Body of pancreas (tissue), 4 donors: ENCODE data around the gene UHRF1.
"Not testable (repeated sequence)": the region's sequence is repeated elsewhere in the genome, so short reads cannot be mapped to it uniquely, and the experiment has no call there.

Source experiments
- CTCF ChIP-seq, 7 experiments: fragments of 450-650 bp in 4 of 7; fragments of 200-600 bp in 3 of 7; sonication (generic) in 3 of 7; IDR thresholded peaks; one replicate each; pipeline ENCODE4 v1.5.1; 2016 to 2019; ENCODE audit warnings: antibody characterized with exemption in 7 of 7
- POLR2A ChIP-seq, 3 donors: fragments of 450-650 bp; IDR thresholded peaks; one replicate each; pipeline ENCODE4 v1.6.1; 2016; ENCODE audit warnings: antibody characterized with exemption in 3 of 3, mild to moderate bottlenecking in 2 of 3

- TF ChIP-seq CTCF, POLR2A (IDR thresholded peaks at IDR 0.05): not testable (repeated sequence)
Measured at GRCh38 chr19:4941638-4942169, 32.4 kb downstream of the UHRF1 start.
